Thyroid gland (tissue), 4 donors: ENCODE results near the gene ATP6V0A4. TPM values are rescaled to one million over a fixed set of nuclear protein-coding genes. Genes with fewer than 3 reads are reported as not detected.

ENCODE experiments used
- DNase-seq, 2 donors: peaks; one replicate each; pipeline ENCODE4 v3.0.0-alpha.2; 2019
- H3K27ac ChIP-seq, 3 donors: fragments of 200-600 bp; sonication (generic); 1 replicate in 2 of 3; 2 replicates in 1 of 3; pipeline ENCODE4 v1.5.1; 2016 to 2019; ENCODE audit warnings: mild to moderate bottlenecking in 1 of 3, moderate library complexity in 1 of 3
- H3K27me3 ChIP-seq: fragments of 200-600 bp; sonication (generic); one replicate; pipeline ENCODE4 v1.5.1; 2019
- H3K36me3 ChIP-seq, 2 donors: fragments of 200-600 bp; sonication (generic); one replicate each; pipeline ENCODE4 v1.5.1; 2016 to 2019
- H3K4me1 ChIP-seq, 2 donors: fragments of 200-600 bp; sonication (generic); one replicate each; pipeline ENCODE4 v1.5.1; 2017 to 2019
- H3K4me3 ChIP-seq, 3 donors: fragments of 200-600 bp; sonication (generic); replicated peaks in 1 of 3; 1 replicate in 2 of 3; 2 replicates in 1 of 3; pipeline ENCODE4 v1.5.1; 2016; ENCODE audit warnings: mild to moderate bottlenecking in 1 of 3
- H3K9me3 ChIP-seq: fragments of 200-600 bp; sonication (generic); one replicate; pipeline ENCODE4 v1.5.1; 2017
- POLR2A ChIP-seq, 2 donors: fragments of 450-650 bp; IDR thresholded peaks; one replicate each; pipeline ENCODE4 v1.6.1; 2017; ENCODE audit warnings: antibody characterized with exemption in 2 of 2, mild to moderate bottlenecking in 2 of 2, moderate library complexity in 1 of 2
- WGBS, 2 donors: methylation state at CpG; one replicate each; pipeline ENCODE4 v1.1.5; 2017; 5-methylcytosine and 5-hydroxymethylcytosine counted together
- intact Hi-C: fragments of 100-400 bp; cut with DNase I; formaldehyde crosslinking; loops from one replicate; pipeline ENCODE4 v1.15.1; 2023
- total RNA-seq, 4 donors: library from RNA; depleted of rRNA; stranded (reverse); fragments of >200 nt; gene quantifications; one replicate each; pipeline ENCODE4 v1.2.3, GENCODE V29; 2016
- TF ChIP-seq, protein P1 (sequence below), 6 experiments: fragments of 200-600 bp in 3 of 6; fragments of 450-650 bp in 3 of 6; sonication (generic) in 3 of 6; IDR thresholded peaks; one replicate each; pipeline ENCODE4 v1.5.1; 2016 to 2019; ENCODE audit warnings: antibody characterized with exemption in 6 of 6, mild to moderate bottlenecking in 2 of 6, inconsistent platforms in 1 of 6, moderate library complexity in 1 of 6

ATP6V0A4 gene
- total RNA-seq, 4 donors from 2014 or later: not detected

DNA sequence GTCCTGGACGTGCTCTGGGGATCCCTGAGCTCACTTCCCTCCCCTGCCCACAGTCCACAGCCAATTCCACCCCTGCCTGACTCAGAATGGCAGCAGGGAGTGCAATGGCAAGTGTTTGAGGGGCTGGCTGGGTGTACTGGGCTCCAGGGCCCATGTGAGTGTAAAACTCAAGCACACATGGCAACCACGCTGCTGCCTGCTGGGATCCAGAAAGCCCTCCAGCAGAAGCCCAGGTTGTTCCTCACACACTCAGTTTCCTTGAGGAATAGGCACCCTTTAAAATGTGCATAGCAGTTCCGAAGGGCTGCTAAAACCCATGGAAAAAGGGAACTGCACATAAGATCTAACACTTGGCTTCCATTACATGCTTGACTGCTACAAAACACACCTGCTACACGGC is 11.3 kb upstream of the ATP6V0A4 start:
- WGBS, 2 donors: 86 to 87% methylated on average over 3 to 4 of the region's 4 CpGs
- intact Hi-C loops: no loop called here

GRCh38 chr7:138804618-138805017 is 6.6 kb upstream of the ATP6V0A4 start:
- Histone ChIP-seq H3K4me1 (no peaks in the 10 kb centered on the region), H3K4me3 (no peak overlapping the region), H3K27ac (no peak overlapping the region), H3K27me3 (no peaks in the 10 kb centered on the region), H3K36me3 (no peaks in the 10 kb centered on the region), H3K9me3 (no peaks in the 10 kb centered on the region)
- TF ChIP-seq, protein P1, sequence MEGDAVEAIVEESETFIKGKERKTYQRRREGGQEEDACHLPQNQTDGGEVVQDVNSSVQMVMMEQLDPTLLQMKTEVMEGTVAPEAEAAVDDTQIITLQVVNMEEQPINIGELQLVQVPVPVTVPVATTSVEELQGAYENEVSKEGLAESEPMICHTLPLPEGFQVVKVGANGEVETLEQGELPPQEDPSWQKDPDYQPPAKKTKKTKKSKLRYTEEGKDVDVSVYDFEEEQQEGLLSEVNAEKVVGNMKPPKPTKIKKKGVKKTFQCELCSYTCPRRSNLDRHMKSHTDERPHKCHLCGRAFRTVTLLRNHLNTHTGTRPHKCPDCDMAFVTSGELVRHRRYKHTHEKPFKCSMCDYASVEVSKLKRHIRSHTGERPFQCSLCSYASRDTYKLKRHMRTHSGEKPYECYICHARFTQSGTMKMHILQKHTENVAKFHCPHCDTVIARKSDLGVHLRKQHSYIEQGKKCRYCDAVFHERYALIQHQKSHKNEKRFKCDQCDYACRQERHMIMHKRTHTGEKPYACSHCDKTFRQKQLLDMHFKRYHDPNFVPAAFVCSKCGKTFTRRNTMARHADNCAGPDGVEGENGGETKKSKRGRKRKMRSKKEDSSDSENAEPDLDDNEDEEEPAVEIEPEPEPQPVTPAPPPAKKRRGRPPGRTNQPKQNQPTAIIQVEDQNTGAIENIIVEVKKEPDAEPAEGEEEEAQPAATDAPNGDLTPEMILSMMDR (IDR thresholded peaks at IDR 0.05): no peak
- no peak for TF ChIP-seq POLR2A (IDR thresholded peaks at IDR 0.05)
- no peak for DNase-seq
- WGBS, 2 donors: 83 to 87% methylated on average over 1 of the region's 1 CpG
- intact Hi-C loops: no loop called here

More for the DNA sequence above, 11.3 kb upstream of the ATP6V0A4 start:
- DNase-seq: no peak
- H3K4me3 ChIP-seq: no peak overlapping the region
- H3K36me3 ChIP-seq: no peaks in the 10 kb centered on the region
- no peaks in the 10 kb centered on the region for H3K9me3 ChIP-seq
- no peak overlapping the region for H3K27ac ChIP-seq
- H3K27me3 ChIP-seq: no peaks in the 10 kb centered on the region
- TF ChIP-seq, protein P1 (IDR thresholded peaks at IDR 0.05): no peak
- no peak for TF ChIP-seq POLR2A (IDR thresholded peaks at IDR 0.05)
- no peaks in the 10 kb centered on the region for H3K4me1 ChIP-seq

GRCh38 chr7:138802706-138803105 is 4.7 kb upstream of the ATP6V0A4 start:
- intact Hi-C loops: no loop called here
- no peak for TF ChIP-seq POLR2A (IDR thresholded peaks at IDR 0.05)
- TF ChIP-seq, protein P1 (IDR thresholded peaks at IDR 0.05): no peak
- no peaks in the 10 kb centered on the region for H3K36me3 ChIP-seq
- H3K9me3 ChIP-seq: no peaks in the 10 kb centered on the region
- WGBS, 2 donors: 91 to 94% methylated on average over 16 to 18 of the region's 18 CpGs
- H3K27ac ChIP-seq: no peak overlapping the region
- H3K27me3 ChIP-seq: no peaks in the 10 kb centered on the region
- no peaks in the 10 kb centered on the region for H3K4me1 ChIP-seq
- no peak for DNase-seq
- no peak overlapping the region for H3K4me3 ChIP-seq

- Histone ChIP-seq H3K27ac (no peak overlapping the region), H3K4me3 (no peak overlapping the region), H3K36me3 (no peaks in the 10 kb centered on the region), H3K4me1 (no peaks in the 10 kb centered on the region), H3K27me3 (no peaks in the 10 kb centered on the region), H3K9me3 (no peaks in the 10 kb centered on the region)
- TF ChIP-seq POLR2A (IDR thresholded peaks at IDR 0.05): no peak
- TF ChIP-seq, protein P1 (IDR thresholded peaks at IDR 0.05): no peak
- no peak for DNase-seq
- WGBS, 2 donors: 82 to 83% methylated on average over 3 of the region's 3 CpGs
- intact Hi-C loops: no loop called here
These were observed 3.3 kb upstream of the ATP6V0A4 start for GRCh38 chr7:138801256-138801655.

DNA sequence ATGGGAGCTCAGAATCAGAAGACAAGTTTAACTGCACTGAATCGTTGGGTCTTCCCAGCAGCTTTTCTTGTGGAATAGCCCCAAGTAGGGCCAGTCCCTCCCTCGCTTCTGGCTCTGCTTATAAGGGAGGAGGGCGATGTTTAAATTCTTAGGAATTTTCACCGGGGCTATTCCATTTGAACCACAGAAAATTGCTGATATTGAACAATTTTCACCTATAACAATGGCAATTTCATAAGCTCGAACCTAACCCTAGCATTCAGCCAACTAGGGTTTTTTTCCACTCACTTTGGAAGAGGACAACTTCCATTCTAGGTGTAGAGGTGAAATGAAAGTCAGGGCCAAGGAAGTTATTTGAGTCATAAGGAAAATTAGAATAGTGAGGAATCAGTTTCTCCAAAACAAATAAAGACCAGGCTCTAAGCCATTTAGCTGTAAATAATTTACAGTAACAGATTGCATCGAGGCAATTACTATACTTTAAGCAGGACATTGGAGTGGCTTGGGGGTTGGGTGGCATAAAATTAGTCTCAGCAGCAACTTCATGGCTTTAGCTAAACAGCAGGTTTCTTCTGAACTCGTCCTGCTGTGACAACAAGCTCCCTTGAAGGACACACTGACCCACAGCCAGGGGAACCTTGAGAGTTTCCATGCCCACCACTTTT is 1.5 kb upstream of the ATP6V0A4 start:
- H3K27me3 ChIP-seq: no peaks in the 10 kb centered on the region
- DNase-seq: no peak
- H3K36me3 ChIP-seq: no peaks in the 10 kb centered on the region
- WGBS, 2 donors: 62% methylated on average over 7 of the region's 7 CpGs
- H3K4me1 ChIP-seq: no peaks in the 10 kb centered on the region
- H3K27ac ChIP-seq: no peak overlapping the region
- intact Hi-C loops: no loop called here
- TF ChIP-seq, protein P1 (IDR thresholded peaks at IDR 0.05): no peak
- TF ChIP-seq POLR2A (IDR thresholded peaks at IDR 0.05): no peak
- no peak overlapping the region for H3K4me3 ChIP-seq
- H3K9me3 ChIP-seq: no peaks in the 10 kb centered on the region
